ENCODE data around the gene FSD1L.

FSD1L gene

DNA sequence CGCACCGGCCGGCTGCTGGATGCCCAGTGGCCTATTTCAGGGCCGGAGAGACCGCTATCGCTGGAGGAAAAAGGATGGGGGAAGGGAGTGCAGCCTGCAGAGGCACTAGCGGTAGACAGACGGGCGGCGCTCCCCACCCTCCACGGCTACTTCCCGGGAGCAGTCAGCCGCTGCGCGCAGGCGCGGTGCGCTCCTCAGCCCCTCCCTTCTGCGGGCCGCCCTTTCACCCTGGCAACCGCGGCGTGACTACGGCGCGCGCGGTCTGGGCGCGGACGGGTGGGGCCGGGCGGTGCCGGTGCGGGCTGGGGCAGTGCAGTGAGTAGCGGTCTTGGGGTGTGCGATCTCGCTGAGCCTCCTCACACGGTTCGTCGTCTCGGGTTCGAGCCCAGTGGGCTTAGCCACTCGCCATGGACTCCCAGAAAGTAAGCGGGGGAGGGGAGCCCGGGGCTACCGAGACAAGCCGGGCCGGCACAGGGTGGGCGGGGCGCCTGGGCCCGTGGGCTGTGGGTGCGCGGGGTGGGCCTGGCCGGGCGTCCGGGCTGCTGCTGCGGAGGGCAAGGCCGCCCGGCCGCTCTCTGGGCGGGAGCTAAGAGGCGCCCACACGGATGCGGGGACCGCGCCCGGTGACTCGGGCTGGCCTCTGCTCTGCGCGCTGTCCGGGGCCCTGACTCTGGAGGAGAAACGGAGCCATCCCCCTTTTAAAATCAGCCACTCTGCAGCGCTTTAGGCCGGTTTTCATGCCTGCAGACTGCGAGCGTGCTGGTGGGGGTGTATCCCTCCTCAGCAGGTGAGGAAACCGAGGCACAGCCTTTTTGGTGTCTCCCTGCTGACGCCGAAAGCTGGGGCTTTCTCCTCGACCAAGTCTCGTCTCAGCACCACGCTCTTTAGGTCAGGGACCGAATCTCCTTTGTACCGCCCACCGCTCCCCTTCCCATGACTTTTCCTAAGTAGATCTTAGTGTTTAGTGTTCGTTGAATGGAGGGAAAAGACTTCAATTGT, at the start of gene FSD1L:
Gene FSD1L (plus strand): TSS at position 221 of the 999 bp plus-strand sequence. CDS start 187 bp downstream, at position 408.
- DNase-seq = peak; percentile 86

DNA sequence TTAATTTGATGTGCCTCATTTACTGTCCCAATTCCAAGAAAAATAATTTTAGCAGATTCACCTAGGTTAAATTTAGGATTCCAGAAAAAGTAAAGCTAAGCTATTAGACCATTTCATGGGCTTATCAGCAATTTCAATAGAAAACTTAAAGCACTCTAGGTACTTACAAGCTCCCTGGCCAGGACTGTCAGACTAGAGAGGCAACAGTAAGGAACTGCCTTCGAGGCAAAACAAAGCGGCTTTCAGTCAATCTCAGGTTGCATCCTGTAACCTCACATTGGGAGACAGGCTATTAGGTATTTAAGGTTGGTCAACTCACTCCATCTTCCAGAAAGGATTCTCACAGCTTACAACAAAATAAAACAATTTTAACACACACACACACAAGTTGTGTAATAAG, 48.7 kb upstream of the FSD1L start:
- no peak for DNase-seq

DNA sequence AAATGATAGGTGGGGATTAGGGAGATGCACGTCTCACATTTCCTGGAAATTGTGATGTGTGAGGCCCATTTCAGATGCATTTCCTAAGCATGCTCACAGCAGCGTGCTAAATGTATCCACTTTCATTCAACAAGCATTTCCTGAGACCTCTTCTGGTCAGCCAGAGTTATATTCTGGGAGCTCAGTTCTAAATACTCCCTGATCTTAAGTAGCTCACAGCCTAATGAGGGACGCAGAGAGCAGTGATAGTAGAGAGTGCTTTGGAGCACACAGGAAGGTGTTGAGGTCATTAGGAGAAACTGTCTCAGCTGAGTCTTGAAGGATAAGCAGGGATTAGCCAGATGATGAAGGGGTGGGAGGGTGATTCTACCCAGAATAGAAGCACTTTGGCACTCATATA, 46.2 kb upstream of the FSD1L start:
- no peak for DNase-seq

DNA sequence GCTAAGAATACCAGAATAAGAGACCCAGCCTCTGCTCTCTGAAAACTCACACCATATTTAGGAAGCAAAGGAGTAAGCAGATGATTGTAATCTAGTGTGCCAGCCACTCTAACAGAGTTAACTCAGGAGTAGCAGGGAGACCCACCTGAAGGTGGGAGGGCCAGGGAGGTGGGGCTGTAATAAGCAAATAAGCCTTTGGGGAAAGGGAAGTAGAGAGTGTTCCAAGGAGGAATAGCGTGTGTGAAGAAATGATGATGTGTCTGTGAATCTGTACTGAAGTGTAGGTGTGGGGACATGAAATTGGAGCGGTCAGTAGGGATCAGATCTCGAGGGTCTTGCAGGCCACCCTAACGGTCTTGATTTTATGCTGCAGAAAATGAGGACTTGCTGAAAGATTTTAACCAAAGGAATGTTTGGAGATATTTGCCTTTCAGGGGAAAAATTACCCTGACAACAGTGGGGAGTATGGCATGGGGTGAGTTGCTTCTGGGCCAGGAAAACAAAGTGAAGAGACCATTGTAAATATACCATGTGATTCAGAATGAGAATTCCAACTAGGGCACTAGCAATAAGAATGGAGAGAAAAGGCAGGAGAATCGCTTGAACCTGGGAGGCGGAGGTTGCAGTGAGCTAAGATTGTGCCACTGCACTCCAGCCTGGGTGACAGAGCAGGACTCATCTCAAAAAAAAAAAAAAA, 44.1 kb upstream of the FSD1L start:
- no peak for DNase-seq

DNA sequence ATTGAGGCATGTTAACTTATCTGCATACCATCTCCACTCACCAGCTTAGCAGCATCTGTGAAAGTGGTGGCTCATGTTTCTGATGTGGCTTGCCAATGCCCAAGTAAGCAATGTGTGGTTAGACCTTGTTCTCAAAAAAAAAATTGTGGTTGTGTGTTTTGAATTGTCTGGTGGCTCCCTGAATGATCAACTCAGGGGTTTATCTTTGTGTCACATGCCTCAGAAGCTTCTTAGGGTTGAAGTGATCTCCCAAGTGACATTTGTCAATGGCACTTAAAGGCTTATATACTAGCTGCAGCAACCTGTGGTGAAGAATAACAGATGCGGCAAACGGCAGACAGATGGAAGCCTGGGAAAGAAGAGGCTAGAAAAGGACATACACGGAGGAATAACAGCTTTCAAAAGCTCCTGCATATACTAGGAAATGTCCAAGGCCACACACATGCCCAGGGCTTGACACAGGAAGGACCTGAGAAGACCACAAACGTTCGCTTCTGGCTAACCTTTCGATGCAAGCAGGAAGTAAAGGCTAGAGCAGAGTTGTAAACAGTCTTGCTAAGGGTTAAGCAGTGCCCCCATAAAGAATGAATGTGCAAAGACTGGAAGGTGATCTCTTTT, 42.2 kb upstream of the FSD1L start:
- DNase-seq = peak; percentile 44

DNA sequence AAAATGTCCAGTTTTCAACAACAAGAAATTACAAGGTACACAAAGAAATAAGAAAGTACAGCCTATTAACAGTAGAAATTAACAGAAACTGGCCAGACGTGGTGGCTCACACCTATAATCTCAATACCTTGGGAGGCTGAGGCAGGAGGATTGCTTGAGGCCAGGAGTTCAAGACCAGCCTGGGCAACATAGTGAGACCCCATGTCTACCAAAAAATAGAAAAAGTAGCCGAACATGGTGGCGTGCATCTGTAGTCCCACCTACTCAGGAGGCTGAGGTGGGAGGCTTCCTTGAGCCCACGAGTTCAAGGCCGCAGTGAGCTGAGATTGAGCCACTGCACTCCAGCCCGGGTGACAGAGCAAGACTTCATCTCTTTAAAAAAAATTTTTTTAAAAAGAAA, 41.5 kb upstream of the FSD1L start:
- DNase-seq = no peak

DNA sequence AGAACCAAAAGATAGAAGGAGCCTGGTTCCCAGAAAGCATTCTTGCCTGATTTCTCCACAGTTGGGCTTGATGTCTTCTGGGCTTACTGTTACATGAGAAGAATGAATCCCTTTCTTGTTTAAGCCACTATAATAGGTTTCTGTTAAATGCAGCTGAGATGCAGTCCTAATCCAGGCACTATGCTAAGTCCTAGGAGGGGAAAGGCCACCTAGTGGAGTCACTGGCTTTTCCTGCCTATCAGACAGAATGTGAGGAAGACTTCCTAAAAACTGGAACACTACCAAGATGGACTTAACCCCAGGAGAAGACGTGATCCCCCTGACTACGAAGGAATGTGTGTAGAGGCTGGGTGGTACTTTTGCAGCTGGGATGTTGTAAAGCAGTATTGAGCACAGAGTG, 34.3 kb upstream of the FSD1L start:
- no peak for DNase-seq

DNA sequence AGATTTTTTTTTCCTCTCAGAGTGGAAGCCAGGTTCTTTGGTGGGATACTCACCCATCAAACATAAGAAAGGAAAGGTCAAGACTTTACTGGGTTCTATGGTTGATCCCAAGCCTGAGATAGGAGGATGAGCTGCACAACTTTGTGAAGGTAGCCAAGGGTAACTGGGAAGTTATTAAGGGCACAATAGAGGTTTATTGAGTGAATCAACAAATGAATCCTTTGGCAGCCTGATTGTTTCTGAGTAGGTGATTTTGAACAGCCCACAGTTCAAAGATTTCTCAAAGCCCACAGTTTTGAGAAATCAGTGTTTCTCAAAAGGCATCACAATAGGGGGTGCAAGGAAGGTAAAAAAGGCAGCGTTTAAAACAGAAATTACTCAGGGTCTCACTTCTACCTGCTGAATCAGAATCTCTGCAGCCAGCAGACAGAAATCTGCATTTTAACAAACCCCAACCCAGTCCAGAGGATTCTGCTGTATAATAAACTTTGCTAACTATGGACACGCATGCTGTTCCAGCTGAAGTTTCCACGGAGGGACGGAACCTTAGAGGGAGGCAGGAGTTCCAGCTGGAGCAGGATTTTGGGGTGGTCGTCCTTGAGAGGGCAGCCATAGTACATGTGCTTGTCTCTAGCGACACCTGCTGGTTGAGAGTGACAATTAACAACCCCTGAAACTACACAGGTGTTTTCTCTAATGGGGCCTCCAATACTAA, 32.7 kb upstream of the FSD1L start:
- no peak for DNase-seq

DNA sequence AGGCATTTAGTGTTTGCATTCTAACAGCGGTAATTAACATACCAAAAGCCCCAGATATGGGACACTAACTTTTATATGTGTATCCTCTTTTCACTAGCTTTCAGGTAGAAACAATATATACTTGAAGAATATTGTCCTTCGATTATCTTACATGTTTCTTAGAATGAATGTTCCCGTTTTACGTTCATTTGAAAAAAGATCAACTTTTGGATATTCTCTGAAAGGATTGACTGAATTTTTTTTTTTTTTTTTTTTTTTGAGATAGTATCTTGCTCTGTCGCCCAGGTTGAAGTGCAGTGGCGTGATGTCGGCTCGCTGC, 32.2 kb upstream of the FSD1L start:
- no peak for DNase-seq

DNA sequence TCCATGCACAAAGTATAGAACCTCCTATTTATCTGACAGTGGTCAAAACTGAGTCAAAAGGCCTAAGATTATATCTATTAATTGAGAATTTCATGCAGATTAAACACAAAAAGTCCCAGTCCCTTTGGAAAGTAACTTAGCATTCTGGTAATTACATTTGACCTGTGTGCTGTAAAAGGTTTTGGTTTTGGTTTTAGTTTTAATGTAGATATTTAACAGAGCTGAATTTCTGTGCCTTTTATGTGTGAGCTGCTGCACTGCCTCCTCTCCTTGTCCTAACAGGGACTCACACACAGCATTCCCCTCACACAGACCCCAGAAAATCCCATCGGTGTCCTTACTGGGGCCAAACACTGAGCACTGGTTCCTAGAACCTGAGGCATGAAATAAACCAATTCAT, 31.0 kb upstream of the FSD1L start:
- no peak for DNase-seq

DNA sequence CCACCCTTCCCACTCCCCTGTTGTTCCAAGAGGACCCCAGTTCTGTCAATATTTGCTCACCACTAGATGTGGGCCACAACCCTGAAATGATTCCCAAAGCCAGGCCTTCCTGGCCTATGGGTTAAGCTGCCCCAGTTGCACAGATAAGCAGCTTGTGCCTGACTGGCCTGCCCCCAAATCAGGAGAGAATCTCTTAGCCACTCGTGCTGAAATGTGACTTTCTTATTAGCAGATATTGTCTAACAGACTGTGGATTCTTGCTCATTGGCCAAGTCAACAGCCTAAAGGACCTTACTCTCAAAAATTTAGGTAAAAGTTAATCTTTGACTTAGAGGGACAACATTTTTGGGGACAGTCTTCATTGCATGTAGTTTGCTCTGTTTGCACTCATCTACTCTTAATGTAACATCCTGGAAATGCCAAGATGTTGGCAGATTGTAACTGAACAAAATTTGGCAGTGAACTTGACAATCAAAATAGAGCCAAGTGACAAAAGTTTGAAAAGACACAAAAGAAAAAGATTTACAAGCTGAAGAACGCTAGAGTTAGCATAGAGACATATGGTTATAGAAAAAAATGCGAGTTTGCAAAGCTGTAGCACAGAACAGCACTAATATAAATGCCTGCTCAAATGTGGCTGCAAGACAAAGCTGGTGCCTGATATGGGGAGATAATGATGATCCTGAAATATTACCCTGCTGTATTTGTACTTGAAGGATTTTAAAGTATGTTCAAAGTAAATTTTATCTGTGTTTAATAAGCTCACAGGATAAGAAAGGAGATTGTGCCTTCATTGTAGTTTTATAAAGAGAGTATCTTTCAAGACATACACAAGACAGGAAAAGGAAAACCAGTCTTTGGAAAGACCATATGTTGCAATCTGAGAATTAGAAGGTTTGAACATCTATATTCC, 29.0 kb upstream of the FSD1L start:
- no peak for DNase-seq

DNA sequence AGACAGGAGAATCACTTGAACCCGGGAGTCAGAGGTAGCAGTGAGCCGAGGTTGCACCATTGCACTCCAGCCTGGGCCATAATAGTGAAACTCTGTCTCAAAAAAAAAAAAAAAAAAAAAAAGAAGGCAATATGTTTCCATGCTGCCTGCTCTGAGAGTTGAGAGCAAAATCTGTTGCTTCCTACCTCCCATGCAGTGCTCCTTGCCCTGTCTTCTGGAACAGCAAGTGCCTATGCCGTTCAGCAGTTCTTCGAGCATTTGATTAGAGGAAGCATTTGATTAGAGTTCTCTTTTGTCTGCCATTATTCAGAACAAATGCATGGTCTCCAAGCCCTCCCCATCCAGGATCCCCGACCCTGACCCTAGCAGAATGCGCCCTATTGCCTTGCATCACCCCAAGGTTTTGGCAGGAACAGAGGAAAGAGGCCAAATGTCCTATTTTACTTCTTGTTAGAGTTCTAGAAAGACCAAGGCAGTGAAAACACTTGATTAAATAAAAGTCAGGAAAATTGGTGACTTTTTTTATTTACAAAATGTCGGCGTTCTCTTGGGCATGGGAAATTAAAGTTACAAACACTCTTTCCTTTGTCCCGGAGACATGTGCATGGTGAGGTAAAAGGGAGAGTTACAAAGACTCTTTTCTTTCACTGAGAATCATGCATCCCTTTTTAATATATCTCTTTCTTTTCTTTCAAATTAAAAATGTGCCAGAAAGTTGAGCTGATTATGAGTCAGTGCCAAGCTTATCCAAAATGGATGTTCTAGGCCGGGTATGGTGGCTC, 27.8 kb upstream of the FSD1L start:
- DNase-seq = no peak

DNA sequence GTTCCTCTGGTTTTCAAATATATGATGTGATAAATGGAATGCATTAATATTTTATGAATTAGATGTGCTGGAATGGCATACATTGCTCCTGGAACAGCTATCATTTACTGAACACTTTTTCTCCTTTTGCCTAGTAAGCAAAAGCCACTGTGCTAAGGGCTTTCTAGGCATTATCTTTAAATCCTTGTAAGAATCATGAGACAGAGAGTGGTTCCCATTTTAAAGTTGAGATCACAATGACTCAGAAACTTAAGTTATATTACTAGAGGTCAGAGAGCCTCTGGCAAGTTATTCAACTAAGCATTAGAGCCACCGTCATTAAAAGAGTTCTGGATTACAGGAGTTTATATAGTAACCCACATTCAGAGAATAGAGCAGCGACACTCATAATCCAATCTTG, 26.7 kb upstream of the FSD1L start:
- DNase-seq = peak; percentile 25

DNA sequence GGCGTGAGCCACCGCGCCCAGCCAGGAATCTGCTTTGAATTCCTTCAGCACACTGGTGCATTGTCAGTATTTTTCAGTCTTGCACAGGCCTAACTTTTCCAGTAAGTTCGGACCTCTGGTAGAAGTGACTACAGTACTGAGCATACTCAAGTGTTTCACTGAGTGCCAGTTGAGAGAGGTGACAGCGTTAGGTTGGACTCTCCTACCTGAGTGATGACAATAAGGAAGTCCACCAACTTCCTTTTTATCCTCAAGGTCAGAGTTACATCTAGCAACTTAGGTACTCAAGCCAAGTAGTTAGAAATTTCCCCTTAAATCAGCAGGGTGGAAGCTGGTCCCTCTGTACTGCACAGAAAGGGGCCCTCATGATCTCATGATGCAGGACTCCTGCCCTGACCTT, 26.0 kb upstream of the FSD1L start:
- DNase-seq = no peak

DNA sequence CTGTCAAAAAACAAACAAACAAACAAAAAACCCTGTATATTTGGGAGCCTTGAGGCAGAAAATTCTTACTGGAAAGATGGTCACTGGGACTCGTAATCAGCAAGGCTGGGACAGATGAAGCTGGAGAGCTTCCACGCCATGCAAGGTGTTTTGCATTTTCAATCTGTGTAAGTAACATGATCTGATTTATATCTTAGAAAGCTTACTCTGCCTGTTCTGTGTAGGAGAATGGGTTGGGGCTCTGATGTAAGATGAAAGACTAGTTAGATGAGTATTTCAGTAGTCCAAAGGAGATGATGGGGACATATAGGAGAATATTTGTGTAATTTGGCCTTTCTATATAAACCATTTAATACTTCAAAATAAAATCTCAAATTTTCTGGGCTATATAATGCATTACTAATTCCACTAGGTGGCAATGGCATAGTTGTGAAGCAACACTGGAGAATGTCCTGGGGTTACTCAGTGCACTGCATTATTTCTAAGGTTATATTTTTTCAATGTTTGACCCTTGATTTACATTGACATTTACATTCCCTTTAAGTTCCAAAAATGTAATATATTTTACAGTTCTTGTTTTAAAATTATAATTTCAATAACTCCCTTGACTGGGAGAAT, 21.9 kb upstream of the FSD1L start:
- no peak for DNase-seq

DNA sequence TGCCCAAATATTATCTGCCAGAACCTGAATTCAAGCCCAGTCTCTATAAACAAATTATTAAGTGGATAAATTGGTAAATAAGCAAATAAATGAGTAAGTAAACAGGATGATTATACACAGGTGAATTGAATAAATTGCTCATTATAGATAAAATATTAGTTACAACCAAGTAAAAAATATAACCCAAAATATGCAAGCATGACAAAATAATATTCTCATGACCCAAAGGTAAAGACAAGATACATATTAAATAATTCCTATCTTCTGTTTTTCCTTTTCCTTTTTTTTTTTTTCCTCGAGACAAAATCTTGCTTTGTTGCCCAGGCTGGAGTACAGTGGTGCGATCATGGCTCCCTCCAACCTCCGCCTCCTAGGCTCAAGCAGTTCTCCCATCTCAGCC, 21.2 kb upstream of the FSD1L start:
- DNase-seq = no peak

DNA sequence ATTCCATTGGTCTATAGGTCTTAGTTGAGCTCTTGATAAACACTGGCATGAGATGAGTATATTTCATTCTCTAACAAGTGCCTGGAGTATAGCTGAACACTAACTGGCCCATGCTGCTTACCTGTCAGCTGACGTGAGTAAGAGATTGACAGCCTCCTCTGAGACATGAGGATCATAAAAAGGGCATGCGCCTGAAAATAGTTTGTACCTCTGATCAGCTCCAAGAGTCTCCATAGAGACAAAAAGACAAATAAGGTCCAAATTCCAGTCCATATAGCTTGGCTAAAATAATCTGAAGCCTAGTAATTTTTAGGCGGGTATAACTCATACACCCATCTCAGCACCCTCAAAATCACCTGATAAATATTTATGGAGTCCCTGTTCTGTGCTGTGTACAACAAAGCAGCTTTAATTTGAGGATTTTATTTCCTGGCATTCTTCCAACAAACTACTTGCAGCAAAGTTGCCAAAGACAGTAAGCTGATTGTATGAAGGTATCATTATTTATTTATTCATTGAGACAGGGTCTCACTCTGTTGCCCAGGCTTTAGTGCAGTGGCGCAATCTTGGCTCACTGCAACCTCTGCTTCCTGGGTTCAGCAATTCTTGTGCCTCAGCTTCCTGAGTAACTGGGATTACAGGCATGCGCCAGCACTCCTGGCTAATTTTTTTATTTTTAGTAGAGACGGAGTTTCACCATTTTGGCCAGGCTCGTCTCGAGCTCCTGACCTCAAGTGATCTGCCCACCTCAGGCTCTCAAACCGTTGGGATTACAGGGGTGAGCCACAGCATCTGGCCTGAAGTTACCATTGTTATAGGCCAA, 16.2 kb upstream of the FSD1L start:
- DNase-seq = no peak

DNA sequence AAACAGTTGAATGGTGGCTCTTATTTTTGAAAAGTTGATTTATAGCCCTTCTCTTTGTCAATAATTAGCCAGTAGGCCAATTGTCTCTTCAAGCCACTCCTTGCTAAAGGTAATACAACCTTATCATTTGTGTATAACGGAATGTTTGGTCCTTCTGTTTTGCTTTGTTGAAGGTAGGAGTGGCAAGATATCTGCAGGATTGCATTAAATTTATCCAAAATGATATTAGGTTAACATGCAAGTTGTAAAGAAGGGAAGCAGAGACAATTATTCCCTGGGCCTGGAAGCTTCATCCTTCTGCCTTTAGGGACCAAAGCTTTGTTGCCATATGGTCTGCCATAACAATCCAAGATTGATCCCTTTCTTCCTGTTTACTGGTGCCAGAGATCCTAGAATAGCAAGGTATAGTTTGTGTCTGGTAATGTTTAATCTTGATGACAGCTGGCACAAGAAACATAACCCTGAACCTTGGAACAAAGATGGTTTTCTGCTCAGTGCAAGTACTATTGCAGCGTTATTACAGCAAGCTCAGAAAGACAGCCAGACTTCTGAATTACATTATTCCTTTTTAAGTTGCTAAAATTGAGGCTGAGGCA, 15.5 kb upstream of the FSD1L start:
- no peak for DNase-seq

DNA sequence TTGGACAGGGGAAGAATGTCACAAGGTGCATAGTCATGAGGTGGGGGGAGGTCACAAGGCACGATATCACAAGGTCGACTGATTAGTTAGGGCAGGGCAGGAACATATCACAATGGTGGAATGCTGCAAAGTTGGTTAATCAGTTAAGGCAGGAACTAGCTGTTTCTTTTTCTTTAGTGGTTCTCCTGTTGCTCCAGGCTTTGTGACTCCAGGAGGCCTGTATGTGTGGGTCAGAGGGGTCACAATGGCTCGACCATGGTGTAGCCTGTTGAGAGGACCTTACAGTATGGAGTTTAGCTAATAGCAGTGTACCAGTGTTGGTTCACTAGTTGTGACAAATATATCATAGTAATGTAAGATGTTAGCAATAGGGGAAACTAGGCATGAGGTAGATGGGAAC, 12.4 kb upstream of the FSD1L start:
- no peak for DNase-seq
